ENCODE measurements around the gene MED29.

GRCh38 chr19:39419003-39419402 lies 27.8 kb downstream of the MED29 start:
- TF ChIP-seq, protein P1, sequence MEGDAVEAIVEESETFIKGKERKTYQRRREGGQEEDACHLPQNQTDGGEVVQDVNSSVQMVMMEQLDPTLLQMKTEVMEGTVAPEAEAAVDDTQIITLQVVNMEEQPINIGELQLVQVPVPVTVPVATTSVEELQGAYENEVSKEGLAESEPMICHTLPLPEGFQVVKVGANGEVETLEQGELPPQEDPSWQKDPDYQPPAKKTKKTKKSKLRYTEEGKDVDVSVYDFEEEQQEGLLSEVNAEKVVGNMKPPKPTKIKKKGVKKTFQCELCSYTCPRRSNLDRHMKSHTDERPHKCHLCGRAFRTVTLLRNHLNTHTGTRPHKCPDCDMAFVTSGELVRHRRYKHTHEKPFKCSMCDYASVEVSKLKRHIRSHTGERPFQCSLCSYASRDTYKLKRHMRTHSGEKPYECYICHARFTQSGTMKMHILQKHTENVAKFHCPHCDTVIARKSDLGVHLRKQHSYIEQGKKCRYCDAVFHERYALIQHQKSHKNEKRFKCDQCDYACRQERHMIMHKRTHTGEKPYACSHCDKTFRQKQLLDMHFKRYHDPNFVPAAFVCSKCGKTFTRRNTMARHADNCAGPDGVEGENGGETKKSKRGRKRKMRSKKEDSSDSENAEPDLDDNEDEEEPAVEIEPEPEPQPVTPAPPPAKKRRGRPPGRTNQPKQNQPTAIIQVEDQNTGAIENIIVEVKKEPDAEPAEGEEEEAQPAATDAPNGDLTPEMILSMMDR (conservative IDR thresholded peaks at IDR 0.05; ENCODE audit: low read depth in 2 of 2) = no peak
- TF ChIP-seq EZH2 (IDR thresholded peaks at IDR 0.05; ENCODE audit: low read depth, unreplicated experiment) = no peak
- TF ChIP-seq, protein P2, sequence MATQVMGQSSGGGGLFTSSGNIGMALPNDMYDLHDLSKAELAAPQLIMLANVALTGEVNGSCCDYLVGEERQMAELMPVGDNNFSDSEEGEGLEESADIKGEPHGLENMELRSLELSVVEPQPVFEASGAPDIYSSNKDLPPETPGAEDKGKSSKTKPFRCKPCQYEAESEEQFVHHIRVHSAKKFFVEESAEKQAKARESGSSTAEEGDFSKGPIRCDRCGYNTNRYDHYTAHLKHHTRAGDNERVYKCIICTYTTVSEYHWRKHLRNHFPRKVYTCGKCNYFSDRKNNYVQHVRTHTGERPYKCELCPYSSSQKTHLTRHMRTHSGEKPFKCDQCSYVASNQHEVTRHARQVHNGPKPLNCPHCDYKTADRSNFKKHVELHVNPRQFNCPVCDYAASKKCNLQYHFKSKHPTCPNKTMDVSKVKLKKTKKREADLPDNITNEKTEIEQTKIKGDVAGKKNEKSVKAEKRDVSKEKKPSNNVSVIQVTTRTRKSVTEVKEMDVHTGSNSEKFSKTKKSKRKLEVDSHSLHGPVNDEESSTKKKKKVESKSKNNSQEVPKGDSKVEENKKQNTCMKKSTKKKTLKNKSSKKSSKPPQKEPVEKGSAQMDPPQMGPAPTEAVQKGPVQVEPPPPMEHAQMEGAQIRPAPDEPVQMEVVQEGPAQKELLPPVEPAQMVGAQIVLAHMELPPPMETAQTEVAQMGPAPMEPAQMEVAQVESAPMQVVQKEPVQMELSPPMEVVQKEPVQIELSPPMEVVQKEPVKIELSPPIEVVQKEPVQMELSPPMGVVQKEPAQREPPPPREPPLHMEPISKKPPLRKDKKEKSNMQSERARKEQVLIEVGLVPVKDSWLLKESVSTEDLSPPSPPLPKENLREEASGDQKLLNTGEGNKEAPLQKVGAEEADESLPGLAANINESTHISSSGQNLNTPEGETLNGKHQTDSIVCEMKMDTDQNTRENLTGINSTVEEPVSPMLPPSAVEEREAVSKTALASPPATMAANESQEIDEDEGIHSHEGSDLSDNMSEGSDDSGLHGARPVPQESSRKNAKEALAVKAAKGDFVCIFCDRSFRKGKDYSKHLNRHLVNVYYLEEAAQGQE (IDR thresholded peaks at IDR 0.05; ENCODE audit: unreplicated experiment) = no peak
